Measurements from ENCODE around the gene ODC1.

Gene ODC1

GRCh38 chr2:10433947-10434885, 13.9 kb downstream of the ODC1 start:
- no peaks in the 10 kb centered on the region for H3K27me3 ChIP-seq
- no peak overlapping the region for H3K27ac ChIP-seq
- peaks cover 21 to 37% of the 10 kb centered on the region in 2 experiments for H3K4me1 ChIP-seq (ENCODE audit: control insufficient read depth in 1 of 2, insufficient read depth in 1 of 2, low read depth in 1 of 2, low read length in 1 of 2)
- H3K9me3 ChIP-seq, result no peaks in the 10 kb centered on the region
- H3K36me3 ChIP-seq, result no peaks in the 10 kb centered on the region
- no peak for TF ChIP-seq CTCF (IDR thresholded peaks at IDR 0.05)
- no peak overlapping the region for H3K4me3 ChIP-seq (ENCODE audit: low read depth in 1 of 2, low read length in 1 of 2)

DNA sequence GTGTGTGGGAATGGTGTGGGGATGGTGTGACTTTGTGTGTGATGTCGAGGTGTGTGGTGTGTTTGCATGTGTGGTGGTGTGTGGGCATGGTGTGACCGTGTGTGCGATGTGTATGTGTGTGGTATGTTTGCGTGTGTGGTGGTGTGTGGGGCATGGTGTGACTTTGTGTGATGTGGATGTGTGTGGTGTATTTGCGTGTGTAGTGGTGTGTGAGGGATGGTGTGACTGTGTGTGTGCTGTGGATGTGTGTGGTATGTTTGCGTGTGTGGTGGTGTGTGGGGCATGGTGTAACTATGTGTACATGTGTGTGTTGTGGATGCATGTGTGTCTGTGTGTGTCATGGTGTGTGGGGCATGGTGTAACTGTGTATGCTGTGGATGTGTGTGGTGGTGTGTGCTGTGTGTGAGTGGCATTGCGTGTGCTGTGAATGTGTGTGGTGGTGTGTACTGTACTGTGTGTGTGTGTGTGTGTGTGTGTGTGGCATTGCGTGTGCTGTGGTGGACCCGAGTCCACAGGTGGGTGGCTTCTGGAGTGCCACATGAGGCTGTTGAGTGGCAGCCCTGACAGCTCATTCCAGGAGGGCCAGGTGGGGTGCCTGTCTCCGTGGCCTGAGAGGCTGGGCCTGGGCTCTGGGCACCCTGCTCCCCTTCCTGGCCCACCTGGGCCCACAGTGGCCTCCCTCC, 14.7 kb downstream of the ODC1 start:
- H3K27ac ChIP-seq, result peak overlapping the region; percentile 82
- H3K36me3 ChIP-seq, result peaks cover 6% of the 10 kb centered on the region
- peaks cover 21 to 37% of the 10 kb centered on the region in 2 experiments for H3K4me1 ChIP-seq (ENCODE audit: control insufficient read depth in 1 of 2, insufficient read depth in 1 of 2, low read depth in 1 of 2, low read length in 1 of 2)
- H3K9me3 ChIP-seq, result no peaks in the 10 kb centered on the region
- H3K27me3 ChIP-seq, result no peaks in the 10 kb centered on the region
- no peak for TF ChIP-seq CTCF (IDR thresholded peaks at IDR 0.05)
- peak overlapping the region; percentile 26 to 85 for H3K4me3 ChIP-seq (ENCODE audit: low read depth in 1 of 2, low read length in 1 of 2)

DNA sequence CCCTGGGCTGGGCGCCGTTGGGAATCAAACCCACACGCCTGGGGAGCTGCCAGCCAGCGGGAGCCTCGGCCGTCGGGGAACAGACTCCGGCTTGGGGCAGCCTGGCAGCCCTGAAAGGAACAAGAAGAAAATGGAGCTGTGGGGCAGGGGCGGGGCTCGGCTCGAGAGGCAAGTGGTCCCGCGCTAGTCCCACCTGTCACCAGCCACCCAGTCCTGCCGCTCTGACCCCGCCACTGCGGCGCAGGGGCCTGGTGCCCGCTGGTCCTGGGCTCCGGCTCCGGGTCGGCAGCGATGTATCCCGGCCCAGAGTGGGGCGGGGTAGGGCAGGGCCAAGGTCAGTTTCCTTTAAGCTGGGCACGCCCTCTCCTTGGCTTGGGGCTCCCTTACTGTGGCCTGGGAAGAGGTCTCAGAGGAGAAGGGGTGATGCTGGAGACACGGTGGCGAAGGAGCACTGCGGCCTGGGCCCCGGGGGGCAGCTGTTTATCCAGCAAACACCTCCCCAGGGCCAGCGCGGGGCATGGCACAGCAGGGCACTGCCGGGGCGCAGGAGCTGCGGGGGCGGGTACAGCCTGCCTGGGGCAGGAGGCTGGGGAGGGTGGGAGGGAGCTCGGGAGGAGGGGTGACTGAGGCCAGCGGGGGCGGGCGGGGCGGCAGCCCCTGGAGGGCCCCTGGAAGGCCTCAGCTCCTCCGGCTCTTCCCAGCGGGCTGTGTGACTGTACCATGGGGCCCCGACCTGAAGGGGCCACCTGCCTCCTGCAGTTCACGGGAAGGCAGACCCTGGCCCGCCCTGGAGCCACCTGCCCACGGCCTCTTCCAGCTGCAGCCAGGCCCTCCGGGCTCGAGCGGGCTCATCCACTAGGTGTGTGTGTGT, 15.6 kb downstream of the ODC1 start:
- peak overlapping the region; percentile 71 to 85 for H3K4me3 ChIP-seq (ENCODE audit: low read depth in 1 of 2, low read length in 1 of 2)
- H3K27me3 ChIP-seq, result no peaks in the 10 kb centered on the region
- H3K9me3 ChIP-seq, result no peaks in the 10 kb centered on the region
- peak overlapping the region; percentile 82 for H3K27ac ChIP-seq
- TF ChIP-seq CTCF (IDR thresholded peaks at IDR 0.05), result no peak
- peaks cover 15% of the 10 kb centered on the region for H3K36me3 ChIP-seq
- H3K4me1 ChIP-seq (ENCODE audit: control insufficient read depth in 1 of 2, insufficient read depth in 1 of 2, low read depth in 1 of 2, low read length in 1 of 2), result peaks cover 21 to 37% of the 10 kb centered on the region in 2 experiments

- Histone ChIP-seq H3K36me3 (peaks cover 22% of the 10 kb centered on the region), H3K4me3 (ENCODE audit: low read depth in 1 of 2, low read length in 1 of 2) (peak overlapping the region; percentile 71 to 85), H3K27me3 (no peaks in the 10 kb centered on the region), H3K9me3 (no peaks in the 10 kb centered on the region), H3K4me1 (ENCODE audit: control insufficient read depth in 1 of 2, insufficient read depth in 1 of 2, low read depth in 1 of 2, low read length in 1 of 2) (peaks cover 21 to 37% of the 10 kb centered on the region in 2 experiments), H3K27ac (peak overlapping the region; percentile 82)
- no peak for TF ChIP-seq CTCF (IDR thresholded peaks at IDR 0.05)
Measured at GRCh38 chr2:10431797-10432196, 16.3 kb downstream of the ODC1 start.
